ENCODE results near the gene ATP9B.
"Not testable (repeated sequence)": the region's sequence is repeated elsewhere in the genome, so short reads cannot be mapped to it uniquely, and the experiment has no call there.

Gene ATP9B

GRCh38 chr18:79136742-79137141 lies 67.5 kb downstream of the ATP9B start:
- no peak for DNase-seq (ENCODE audit: low read depth in 3 of 3)

GRCh38 chr18:79139206-79139605 lies 70.0 kb downstream of the ATP9B start:
- DNase-seq (ENCODE audit: low read depth in 3 of 3): no peak

- no peak for DNase-seq (ENCODE audit: low read depth in 3 of 3)
Measured at GRCh38 chr18:79147014-79147413, 77.8 kb downstream of the ATP9B start.

- no peak for DNase-seq (ENCODE audit: low read depth in 3 of 3)
Measured at GRCh38 chr18:79151191-79151590, 82.0 kb downstream of the ATP9B start.

GRCh38 chr18:79156327-79156726 lies 87.1 kb downstream of the ATP9B start:
- DNase-seq (ENCODE audit: low read depth in 3 of 3): no peak

- no peak for DNase-seq (ENCODE audit: low read depth in 3 of 3)
Measured at GRCh38 chr18:79164706-79165105, 95.5 kb downstream of the ATP9B start.

GRCh38 chr18:79166702-79167101 lies 97.5 kb downstream of the ATP9B start:
- DNase-seq (ENCODE audit: low read depth in 3 of 3): no peak

GRCh38 chr18:79167526-79168190 lies 98.5 kb downstream of the ATP9B start:
- DNase-seq (ENCODE audit: low read depth in 3 of 3): no peak

- no peak for DNase-seq (ENCODE audit: low read depth in 3 of 3)
Measured at GRCh38 chr18:79169958-79170555, 100.9 kb downstream of the ATP9B start.

- DNase-seq (ENCODE audit: low read depth in 3 of 3): not testable (repeated sequence)
Measured at GRCh38 chr18:79172331-79172730, 103.1 kb downstream of the ATP9B start.

- DNase-seq (ENCODE audit: low read depth in 3 of 3): no peak
Measured at GRCh38 chr18:79173742-79174141, 104.5 kb downstream of the ATP9B start.

- DNase-seq (ENCODE audit: low read depth in 3 of 3): no peak
Measured at GRCh38 chr18:79178113-79178531, 108.9 kb downstream of the ATP9B start.

- DNase-seq (ENCODE audit: low read depth in 3 of 3): no peak
Measured at GRCh38 chr18:79182047-79182713, 113.0 kb downstream of the ATP9B start.

GRCh38 chr18:79185648-79186047 lies 116.5 kb downstream of the ATP9B start:
- no peak for DNase-seq (ENCODE audit: low read depth in 3 of 3)

GRCh38 chr18:79186649-79187048 lies 117.5 kb downstream of the ATP9B start:
- no peak for DNase-seq (ENCODE audit: low read depth in 3 of 3)

- DNase-seq (ENCODE audit: low read depth in 3 of 3): no peak
Measured at GRCh38 chr18:79187532-79188277, 118.5 kb downstream of the ATP9B start.

GRCh38 chr18:79191418-79191817 lies 122.2 kb downstream of the ATP9B start:
- DNase-seq (ENCODE audit: low read depth in 3 of 3): no peak

GRCh38 chr18:79191956-79192355 lies 122.8 kb downstream of the ATP9B start:
- DNase-seq (ENCODE audit: low read depth in 3 of 3): no peak

GRCh38 chr18:79193826-79194225 lies 124.6 kb downstream of the ATP9B start:
- no peak for DNase-seq (ENCODE audit: low read depth in 3 of 3)

- DNase-seq (ENCODE audit: low read depth in 3 of 3): no peak
Measured at GRCh38 chr18:79195716-79196683, 126.8 kb downstream of the ATP9B start.

- no peak for DNase-seq (ENCODE audit: low read depth in 3 of 3)
Measured at GRCh38 chr18:79197531-79197930, 128.3 kb downstream of the ATP9B start.
